SKM-1 (cell line): ENCODE data around the gene RFX7.

Experiments used
- DNase-seq: peaks from one replicate; lab custom pipeline; 2025; ENCODE audit not compliant: unreplicated experiment; lab: John Stamatoyannopoulos, UW

The RFX7 gene

DNA sequence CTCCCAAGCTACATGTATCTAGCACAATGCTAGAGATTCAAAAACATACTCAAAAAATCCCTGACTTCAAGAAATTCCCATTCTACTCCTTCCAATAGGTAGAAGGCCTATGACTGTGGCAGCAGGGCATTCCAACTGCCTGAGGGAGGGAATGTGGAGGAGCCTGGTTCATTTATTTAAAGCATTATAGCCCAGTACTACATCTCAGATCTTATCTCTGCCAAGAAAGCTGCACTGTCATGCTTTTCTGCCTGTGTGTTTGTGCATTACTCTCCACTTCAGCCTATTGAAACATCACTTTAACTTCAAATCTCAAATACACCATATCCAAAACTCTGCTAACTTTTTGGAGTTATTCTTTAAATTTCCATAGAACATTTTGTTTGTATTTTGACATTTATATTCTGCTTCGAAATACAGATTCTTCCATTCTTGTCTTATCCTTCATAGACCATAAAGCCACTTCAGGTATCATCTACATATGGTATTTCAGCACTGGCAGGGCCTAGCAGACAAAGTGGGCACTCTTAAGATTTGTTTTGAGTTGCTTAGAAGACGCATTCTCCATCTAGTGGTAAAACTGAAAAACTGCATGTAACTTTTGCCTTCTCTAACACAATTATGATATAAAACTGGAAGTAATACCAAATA lies 191.2 kb downstream of the RFX7 start:
- peak; percentile 26 for DNase-seq

DNA sequence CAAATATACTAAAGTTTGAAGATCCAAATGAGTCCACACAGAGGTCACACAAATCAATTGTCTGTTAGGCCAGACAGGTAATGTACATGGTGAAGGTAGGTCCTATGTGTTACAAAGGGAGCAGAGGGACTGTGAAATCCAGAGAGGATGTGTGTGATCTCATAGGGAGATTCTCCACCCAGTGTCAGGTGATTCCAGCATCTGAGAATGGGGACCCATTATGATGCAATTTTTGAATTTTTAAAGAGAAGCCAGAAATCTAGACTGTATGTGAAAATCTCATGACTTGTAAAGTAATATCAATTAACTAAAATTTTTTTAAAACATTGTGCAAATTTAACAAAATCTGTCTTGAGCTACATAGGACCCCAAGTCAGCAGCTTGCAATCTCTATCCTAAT lies 192.0 kb downstream of the RFX7 start:
- DNase-seq: no peak

DNA sequence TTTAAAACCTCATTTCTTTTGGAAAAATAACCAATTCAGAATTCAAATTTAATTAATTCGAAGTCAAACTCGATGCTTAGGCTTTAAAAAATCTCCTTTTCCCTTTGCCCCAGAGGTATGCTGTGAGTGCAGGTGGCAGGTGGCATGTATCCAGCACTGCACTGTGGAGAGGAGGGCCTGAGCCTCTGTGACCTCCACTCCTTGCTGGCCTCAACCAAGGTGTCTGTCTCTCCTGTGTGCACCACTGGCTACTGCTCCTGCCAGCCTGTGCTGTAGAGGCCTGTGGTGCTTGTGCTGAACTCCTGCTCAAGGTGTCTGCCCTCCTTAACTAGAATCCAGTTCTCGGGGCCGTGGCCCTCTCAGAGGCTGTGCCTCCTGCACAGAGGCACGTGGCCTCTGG lies 194.1 kb downstream of the RFX7 start:
- no peak for DNase-seq

DNA sequence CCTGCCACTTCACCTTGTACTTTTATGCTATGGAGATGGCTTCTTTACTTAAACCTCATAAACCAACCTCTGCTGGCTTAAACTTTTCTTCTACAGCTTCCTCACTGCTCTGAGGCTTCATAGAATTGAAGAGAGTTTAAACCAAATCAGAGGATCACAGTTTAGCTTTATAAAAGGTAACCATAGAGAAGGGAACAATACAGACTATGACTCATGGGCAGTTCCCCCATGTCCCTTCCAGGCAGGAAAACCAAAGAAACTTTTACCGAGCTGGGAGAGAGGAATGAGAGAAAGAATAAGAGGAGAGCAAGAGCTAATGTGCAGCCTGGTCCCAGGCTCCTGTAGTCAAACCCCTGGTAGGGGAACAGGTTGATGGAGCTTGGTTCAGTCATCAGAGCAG lies 196.3 kb downstream of the RFX7 start:
- DNase-seq: no peak

DNA sequence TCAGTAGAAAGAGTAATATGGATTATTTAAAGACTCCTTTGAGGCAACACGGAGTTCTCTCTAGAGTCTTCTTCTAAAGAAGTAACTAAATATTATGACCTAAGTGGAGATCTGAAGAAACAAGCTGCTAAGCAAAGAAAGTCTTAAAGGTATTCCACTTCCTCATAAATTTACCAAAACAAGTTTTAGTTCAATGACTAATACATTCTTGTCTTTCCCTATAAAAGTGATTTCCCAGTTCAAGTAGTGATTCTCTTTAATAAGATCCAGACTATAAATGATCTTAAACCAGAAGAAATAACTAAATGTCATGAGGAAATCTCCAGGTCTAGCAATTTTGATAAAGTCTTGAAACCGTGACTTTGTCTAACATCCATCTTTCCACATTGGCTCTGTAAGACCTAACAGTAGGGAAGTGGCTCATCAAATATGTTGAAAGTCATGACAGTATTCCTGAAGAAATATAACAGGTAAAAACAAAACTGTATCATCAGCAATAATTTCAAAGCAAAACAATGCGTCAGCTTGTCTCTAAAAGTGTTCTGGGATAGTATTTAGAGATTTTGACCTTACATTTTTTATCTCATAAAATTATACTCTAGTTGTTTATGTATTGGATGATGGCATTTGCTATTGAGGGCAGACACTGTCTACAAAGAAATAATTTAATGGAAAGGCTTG lies 198.5 kb downstream of the RFX7 start:
- no peak for DNase-seq

DNA sequence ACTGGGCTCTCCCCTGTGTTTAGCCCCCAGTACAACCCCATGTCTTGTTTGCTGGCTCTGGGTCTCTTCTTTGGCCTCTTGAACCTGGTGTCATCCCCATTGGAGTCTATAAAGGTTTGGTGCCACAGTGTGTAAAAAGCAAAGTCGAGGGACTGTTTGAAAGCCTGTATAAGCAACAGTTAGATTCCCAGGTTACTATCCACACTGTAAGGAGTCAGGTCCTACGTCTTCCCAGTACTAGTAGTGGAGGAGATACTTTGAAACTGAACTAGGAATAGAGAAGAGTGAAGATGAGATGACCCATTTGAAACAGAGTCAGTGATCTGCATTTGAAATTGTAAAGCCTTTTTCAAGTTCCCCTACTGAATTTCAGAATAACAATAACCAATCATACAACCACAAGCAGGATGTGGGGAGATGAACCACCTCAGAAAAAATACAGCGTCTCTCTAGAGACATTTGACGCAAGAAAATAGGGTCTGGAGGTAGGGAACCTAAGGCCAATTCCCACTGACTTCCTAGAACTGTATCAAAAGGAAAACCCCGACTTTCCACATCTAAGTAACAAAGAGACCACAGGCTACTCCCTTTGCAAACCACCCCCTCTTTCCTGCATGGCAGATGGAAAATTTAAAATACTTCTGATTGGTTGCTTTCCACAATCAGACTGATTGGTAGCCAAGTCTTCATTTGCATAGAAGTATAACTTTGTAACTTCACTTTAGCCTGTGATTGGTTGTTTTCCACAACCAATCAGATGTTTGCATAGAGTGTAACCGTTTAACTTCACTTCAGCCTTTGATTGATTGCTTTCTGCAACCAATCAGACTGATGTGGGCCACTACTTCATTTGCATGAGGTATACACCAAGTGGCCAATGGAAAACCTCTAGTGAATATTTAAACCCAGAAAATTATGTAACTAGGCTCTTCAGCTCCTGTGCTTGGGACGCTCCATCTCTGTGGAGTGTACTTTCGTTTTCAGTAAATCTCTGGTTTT lies 200.4 kb downstream of the RFX7 start:
- DNase-seq: no peak

DNA sequence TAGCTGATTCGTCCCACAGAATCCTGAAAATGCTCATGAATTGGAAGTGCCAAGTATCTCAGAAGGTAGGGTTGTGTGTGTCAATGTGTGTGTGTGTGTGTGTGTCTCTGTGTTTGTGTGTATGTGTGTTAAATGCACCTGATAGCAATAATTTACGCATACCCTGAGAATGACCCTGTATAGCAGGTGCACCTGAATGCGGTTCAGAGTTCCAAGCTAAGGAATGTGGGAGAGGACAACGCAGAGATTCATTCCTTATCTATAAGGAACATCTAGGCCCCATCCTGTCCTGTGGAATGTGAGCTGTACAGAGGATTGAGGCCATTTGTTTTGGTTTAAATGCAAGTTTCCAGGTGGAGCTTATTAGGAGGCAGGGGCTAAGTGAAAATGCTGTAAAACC lies 201.2 kb downstream of the RFX7 start:
- DNase-seq: no peak

DNA sequence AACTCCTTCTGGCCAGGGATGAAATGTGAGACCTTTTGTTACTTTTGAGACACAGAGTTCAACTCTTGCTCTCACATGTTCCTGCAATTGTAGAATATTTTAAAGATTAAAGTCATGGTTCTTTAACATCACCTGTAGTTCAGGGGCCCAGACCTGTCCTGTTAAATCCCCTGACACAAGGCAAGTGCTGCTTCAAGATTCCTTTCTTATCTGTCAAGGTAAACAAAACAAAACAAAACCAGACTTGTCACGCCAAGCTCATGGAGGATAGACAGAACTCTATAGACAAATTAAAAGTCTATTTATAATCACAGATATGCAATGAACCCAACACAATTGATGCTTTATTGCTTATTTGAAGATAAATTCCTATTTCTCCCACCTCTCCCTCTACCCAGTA lies 201.6 kb downstream of the RFX7 start:
- DNase-seq: no peak

DNA sequence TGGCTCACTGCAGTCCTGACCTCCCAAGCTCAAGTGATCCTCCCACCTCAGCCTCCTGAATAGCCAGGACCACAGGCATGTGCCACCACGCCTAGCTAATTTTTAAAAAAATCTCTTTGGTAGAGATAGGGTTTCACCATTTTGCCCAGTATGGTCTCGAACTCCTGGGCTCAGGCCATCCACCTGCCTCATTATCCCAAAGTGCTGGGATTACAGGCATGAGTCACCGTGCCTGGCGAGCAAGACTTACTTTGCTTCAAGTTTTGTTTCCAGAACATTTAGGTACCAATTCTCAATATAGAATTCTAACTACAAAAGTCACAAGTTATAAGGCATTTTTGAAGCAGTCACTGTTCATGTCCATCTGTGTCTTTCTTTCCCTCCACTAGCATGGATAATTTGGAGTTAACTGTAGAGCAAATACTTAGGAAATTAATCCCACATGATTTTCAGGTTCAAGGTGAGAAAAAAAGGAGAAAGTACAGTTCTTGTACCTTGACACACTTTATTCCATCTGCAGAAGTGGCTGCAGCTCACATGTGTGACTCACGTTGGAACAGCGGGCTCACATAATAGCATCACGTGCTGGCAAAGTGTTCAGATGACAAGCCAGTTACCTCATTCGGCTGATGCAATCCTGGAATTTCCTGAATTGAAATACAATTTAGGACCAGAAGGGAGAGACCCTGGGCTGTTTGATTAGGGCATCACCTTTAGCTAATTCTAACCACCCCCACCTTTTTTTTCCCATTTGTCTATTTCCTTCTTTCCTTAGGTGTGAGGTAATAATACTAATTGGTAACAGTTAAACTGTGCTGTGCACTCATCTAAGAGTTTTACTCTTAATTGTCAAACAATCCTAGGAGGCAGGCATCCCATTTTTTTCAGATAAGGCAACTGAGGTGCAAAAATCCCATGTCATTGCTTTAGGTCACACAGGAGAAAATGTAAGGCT lies 203.3 kb downstream of the RFX7 start:
- no peak for DNase-seq

DNA sequence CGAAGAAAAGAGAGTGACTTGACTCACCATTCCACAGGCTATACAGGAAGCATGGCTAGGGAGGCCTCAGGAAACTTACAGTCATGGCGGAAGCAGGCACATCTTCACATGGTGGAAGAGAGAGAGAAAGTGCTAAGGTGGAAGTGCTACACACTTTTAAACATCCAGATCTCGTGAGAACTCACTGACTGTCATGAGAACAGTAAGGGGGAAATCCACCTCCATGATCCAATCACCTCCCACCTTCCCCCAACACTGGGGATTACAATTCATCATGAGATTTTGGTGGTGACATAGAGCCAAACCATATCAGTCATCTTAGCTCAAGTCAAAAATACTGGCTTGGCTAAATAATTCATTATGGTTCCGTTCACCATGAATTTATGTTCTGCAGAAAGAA lies 205.0 kb downstream of the RFX7 start:
- no peak for DNase-seq

DNA sequence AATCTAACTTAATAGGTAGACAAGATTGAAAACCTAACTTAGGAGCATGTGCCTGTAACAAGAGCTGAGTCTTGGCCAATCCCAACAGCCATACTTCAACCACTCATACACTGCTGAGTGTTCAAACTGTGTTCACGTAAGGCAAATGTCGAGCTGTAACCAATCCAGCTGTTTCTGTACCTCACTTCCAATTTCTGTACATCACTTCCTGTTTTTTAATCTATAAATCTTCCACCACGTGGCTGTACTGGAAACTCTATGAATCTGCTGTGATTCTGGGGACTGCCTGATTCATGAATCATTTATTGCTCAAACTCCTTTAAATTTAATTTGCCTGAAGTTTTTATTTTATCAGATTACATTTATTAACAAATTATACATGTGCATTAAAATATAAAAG lies 205.7 kb downstream of the RFX7 start:
- DNase-seq: no peak
